K562 (cell line): ENCODE data around the gene SLC25A34. TPM values are rescaled to one million over a fixed set of nuclear protein-coding genes. Genes with fewer than 3 reads are reported as not detected.

Experiments
- ATAC-seq: fragments of 200-7000 bp; cut with Tn5 transposase; 3 replicates; pipeline ENCODE4 v1.9.1; 2020; ENCODE audit warnings: moderate library complexity
- BruUV-seq: library from RNA; stranded (reverse); fragments of 400-500 nt; replicated peaks from 2 replicates; lab custom pipeline; 2021; lab: Mats Ljungman, UMichigan
- CTCF ChIA-PET: fragments of 300-600 bp; formaldehyde crosslinking; extraction: SDS; loops from one replicate; lab custom pipeline; 2021; ENCODE audit warnings: low intra/inter-chr PET ratio; lab: Yijun Ruan, JAX
- POLR2A ChIA-PET: fragments of 300-600, 350-650 bp; sonication (Branson Sonifier 250); formaldehyde crosslinking; extraction: SDS; loops from one replicate; lab custom pipeline; 2021; ENCODE audit warnings: antibody characterized with exemption, inconsistent platforms; lab: Yijun Ruan, JAX
- DNase-seq, 4 experiments: peaks; one replicate each; pipeline versions ENCODE4 v3.0.0 to v3.0.0-alpha.2; 2011 to 2018; ENCODE audit warnings: low spot score in 3 of 4, mixed read lengths in 3 of 4; ENCODE audit errors: extremely low read depth in 1 of 4
- FAIRE-seq: peaks from 2 replicates; lab custom pipeline; 2011; peaks lifted over from hg19 to GRCh38; lab: Jason Lieb, UNC
- H2AFZ ChIP-seq: 2 replicates; pipeline ENCODE4 v1.6.0; 2011; ENCODE audit warnings: low read depth, low read length, control low read depth, inconsistent platforms
- H3K27ac ChIP-seq: fragments of 200-600 bp; 3 replicates; pipeline ENCODE4 v1.8.0; 2011; ENCODE audit warnings: low read depth, mild to moderate bottlenecking, control low read depth, inconsistent platforms, low read length, moderate library complexity, mixed read lengths; ENCODE audit errors: extremely low read depth
- H3K27me3 ChIP-seq, 2 experiments: fragments of 300-600 bp in 1 of 2; 2 replicates in 1 of 2; 3 replicates in 1 of 2; pipeline versions ENCODE4 v1.6.0 to v1.8.0; 2011; ENCODE audit warnings: inconsistent platforms in 2 of 2, low read length in 2 of 2, mild to moderate bottlenecking in 1 of 2, mixed read lengths in 1 of 2, moderate library complexity in 1 of 2; ENCODE audit not compliant: control insufficient read depth in 2 of 2, insufficient read depth in 2 of 2
- H3K36me3 ChIP-seq: fragments of 300-600 bp; 3 replicates; pipeline ENCODE4 v1.8.0; 2011; ENCODE audit warnings: mild to moderate bottlenecking, low read length, inconsistent platforms; ENCODE audit not compliant: control insufficient read depth, insufficient read depth
- H3K4me1 ChIP-seq, 2 experiments: fragments of 200-600 bp in 1 of 2; replicated peaks in 1 of 2; 2 replicates in 1 of 2; 3 replicates in 1 of 2; pipeline versions ENCODE4 v1.5.1 to v1.8.0; 2011; ENCODE audit warnings: inconsistent platforms in 2 of 2, low read length in 2 of 2, mild to moderate bottlenecking in 1 of 2, mixed read lengths in 1 of 2, moderate library complexity in 1 of 2; ENCODE audit not compliant: control insufficient read depth in 2 of 2, insufficient read depth in 2 of 2
- H3K4me2 ChIP-seq: 2 replicates; pipeline ENCODE4 v1.6.1; 2011; ENCODE audit warnings: low read length, control low read depth, inconsistent platforms, mixed read lengths; ENCODE audit not compliant: insufficient read depth
- H3K4me3 ChIP-seq: fragments of 200-600 bp; sonication (generic), shearing (Covaris generic); 2 replicates; pipeline ENCODE4 v1.5.1; 2016; ENCODE audit warnings: control low read depth, inconsistent platforms
- H3K79me2 ChIP-seq: fragments of 200-600 bp; 3 replicates; pipeline ENCODE4 v1.8.0; 2011; ENCODE audit warnings: low read length, inconsistent platforms; ENCODE audit not compliant: control insufficient read depth, insufficient read depth
- H3K9ac ChIP-seq, 2 experiments: 2 replicates each; pipeline versions ENCODE4 v1.6.0 to v1.6.1; 2011; ENCODE audit warnings: low read depth in 2 of 2, low read length in 2 of 2, control low read depth in 1 of 2, inconsistent platforms in 1 of 2, mild to moderate bottlenecking in 1 of 2, mixed read lengths in 1 of 2; ENCODE audit not compliant: insufficient read depth in 1 of 2
- H3K9me1 ChIP-seq: one replicate; pipeline ENCODE4 v1.6.0; 2011; ENCODE audit warnings: inconsistent platforms, mild to moderate bottlenecking, low read length, moderate library complexity; ENCODE audit not compliant: control insufficient read depth, insufficient read depth
- H3K9me3 ChIP-seq: replicated peaks from 2 replicates; pipeline ENCODE4 v1.5.1; 2011; ENCODE audit warnings: low read depth, low read length, inconsistent platforms; ENCODE audit not compliant: control insufficient read depth, insufficient read depth
- H4K20me1 ChIP-seq: replicated peaks from 2 replicates; pipeline ENCODE4 v1.6.1; 2011; ENCODE audit warnings: low read length, inconsistent platforms, mixed read lengths; ENCODE audit not compliant: control insufficient read depth, insufficient read depth
- BCOR ChIP-seq: fragments of 450-650 bp; IDR thresholded peaks from 2 replicates; pipeline ENCODE4 v1.6.1; 2016
- HLTF ChIP-seq: fragments of 450-650 bp; IDR thresholded peaks from 2 replicates; pipeline ENCODE4 v1.6.1; 2016
- KAT7 ChIP-seq: sonication (generic); formaldehyde crosslinking; IDR thresholded peaks from 2 replicates; pipeline ENCODE4 v1.8.0; 2022; ENCODE audit warnings: missing genetic modification reagents, mild to moderate bottlenecking, borderline replicate concordance
- MNT ChIP-seq, 2 experiments: fragments of 450-650 bp; conservative IDR thresholded peaks; 2 replicates each; pipeline ENCODE4 v1.6.1; 2017; ENCODE audit warnings: mild to moderate bottlenecking in 2 of 2, moderate library complexity in 2 of 2
- SP2 ChIP-seq: IDR thresholded peaks from 2 replicates; pipeline ENCODE4 v1.6.1; 2011; ENCODE audit warnings: mild to moderate bottlenecking, low read depth, low read length, moderate library complexity; ENCODE audit not compliant: poor library complexity, severe bottlenecking; ENCODE audit errors: extremely low read depth
- TEAD4 ChIP-seq, 2 experiments: sonication (generic) in 1 of 2; formaldehyde crosslinking in 1 of 2; IDR thresholded peaks; 2 replicates each; pipeline versions ENCODE4 v1.6.1 to v1.8.0; 2012 to 2022; ENCODE audit warnings: borderline replicate concordance in 1 of 2, inconsistent platforms in 1 of 2, low read length in 1 of 2, mild to moderate bottlenecking in 1 of 2, missing genetic modification reagents in 1 of 2
- ZC3H8 ChIP-seq: fragments of 450-650 bp; IDR thresholded peaks from 2 replicates; pipeline ENCODE4 v1.6.1; 2017
- WGBS: fragments of 100-300 bp; shearing (Covaris generic); methylation state at CpG from one replicate; pipeline ENCODE4 v1.1.6; 2016; ENCODE audit warnings: low coverage, mixed read lengths; ENCODE audit not compliant: insufficient coverage; ENCODE audit errors: missing lambda C conversion rate; 5-methylcytosine and 5-hydroxymethylcytosine counted together
- in situ Hi-C: fragments of 300-500 bp; cut with MboI; formaldehyde crosslinking; loops from 4 replicates; pipeline ENCODE4 v1.15.0; 2018; ENCODE audit warnings: inconsistent platforms, mixed read lengths
- intact Hi-C: fragments of 100-400 bp; cut with micrococcal nuclease; formaldehyde crosslinking; loops from 2 replicates; pipeline ENCODE4 v1.14.2; 2022
- polyA plus RNA-seq, 8 experiments: library from polyadenylated mRNA; depleted of rRNA in 4 of 8; stranded (reverse) in 5 of 8; unstranded in 3 of 8; fragments of >200 nt; fragmentation: Nextera tagmentation in 2 of 8; fragmentation: Illumina TruSeq in 1 of 8; extraction: Ambion mirVana in 2 of 8; extraction: Trizol in 1 of 8; gene quantifications; 2 replicates each; pipeline versions ENCODE4 v1.2.1 to v1.2.3, GENCODE V29; 2011 to 2014; ENCODE audit warnings: inconsistent platforms in 1 of 8, missing spikeins in 1 of 8
- total RNA-seq, 7 experiments: library from RNA; depleted of rRNA in 6 of 7; stranded (reverse); fragments of >200 nt in 6 of 7; fragmentation: Illumina TruSeq in 2 of 7; extraction: Trizol in 2 of 7; gene quantifications; 2 replicates each; pipeline versions ENCODE4 v1.2.1 to v1.2.3, GENCODE V29; 2011 to 2021; ENCODE audit warnings: low replicate concordance in 1 of 7

SLC25A34 gene
- total and polyA plus RNA-seq, 9 of the 15 experiments (the other 6 are each of a cell fraction or from before 2014, with no cell fraction given): 0.01 to 0.57 (median 0.16) TPM

- Histone ChIP-seq H3K4me1 (peaks cover 0 to 16% of the 10 kb centered on the region in 2 experiments; a peak in 2 of 5 replicates), H3K27me3 (no peaks in the 10 kb centered on the region), H3K9me1 (no peaks in the 10 kb centered on the region), H3K4me2 (no peak overlapping the region), H3K36me3 (peaks cover 28% of the 10 kb centered on the region; the same call in 2 of the 3 replicates), H3K9ac (no peak overlapping the region), H4K20me1 (peaks cover 7% of the 10 kb centered on the region), H3K4me3 (no peak overlapping the region), H3K79me2 (peaks cover 54% of the 10 kb centered on the region), H2AFZ (no peak overlapping the region), H3K9me3 (no peaks in the 10 kb centered on the region), H3K27ac (no peak overlapping the region)
- FAIRE-seq: no peak
- no peak for TF ChIP-seq MNT (conservative IDR thresholded peaks at IDR 0.05)
- no peak for TF ChIP-seq ZC3H8
- no peak for TF ChIP-seq TEAD4 (IDR thresholded peaks at IDR 0.05; ENCODE audit: low read length)
- TF ChIP-seq TEAD4 (CRISPR knock-in tag; IDR thresholded peaks at IDR 0.05; ENCODE audit: borderline replicate concordance): no peak
- no peak for TF ChIP-seq HLTF
- TF ChIP-seq SP2: no peak
- no peak for TF ChIP-seq BCOR
- no peak for TF ChIP-seq KAT7
- in situ Hi-C loops (no loop called here), intact Hi-C loops (no loop called here)
- 96% methylated on average over 6 of the region's 6 CpGs for WGBS
- CTCF ChIA-PET: no interaction called here
- POLR2A ChIA-PET: interaction anchor here (1.1 kb wide), 1 partner anchor 10 kb away, joined by 3 read pairs; no protein-coding TSS in a partner anchor
- BruUV-seq: no TSS peak
- ATAC-seq: no peak
- DNase-seq: no peak
Observed at GRCh38 chr1:15700508-15700907, 35.5 kb upstream of the SLC25A34 start.
